Left hindlimb (tissue), 1 donor: Measurements from ENCODE around the gene MPP2.
"Not testable (repeated sequence)": the region's sequence is repeated elsewhere in the genome, so short reads cannot be mapped to it uniquely, and the experiment has no call there.

ENCODE experiments used
- DNase-seq: peaks from one replicate; pipeline ENCODE4 v3.0.0-alpha.2; 2018

MPP2 gene

DNA sequence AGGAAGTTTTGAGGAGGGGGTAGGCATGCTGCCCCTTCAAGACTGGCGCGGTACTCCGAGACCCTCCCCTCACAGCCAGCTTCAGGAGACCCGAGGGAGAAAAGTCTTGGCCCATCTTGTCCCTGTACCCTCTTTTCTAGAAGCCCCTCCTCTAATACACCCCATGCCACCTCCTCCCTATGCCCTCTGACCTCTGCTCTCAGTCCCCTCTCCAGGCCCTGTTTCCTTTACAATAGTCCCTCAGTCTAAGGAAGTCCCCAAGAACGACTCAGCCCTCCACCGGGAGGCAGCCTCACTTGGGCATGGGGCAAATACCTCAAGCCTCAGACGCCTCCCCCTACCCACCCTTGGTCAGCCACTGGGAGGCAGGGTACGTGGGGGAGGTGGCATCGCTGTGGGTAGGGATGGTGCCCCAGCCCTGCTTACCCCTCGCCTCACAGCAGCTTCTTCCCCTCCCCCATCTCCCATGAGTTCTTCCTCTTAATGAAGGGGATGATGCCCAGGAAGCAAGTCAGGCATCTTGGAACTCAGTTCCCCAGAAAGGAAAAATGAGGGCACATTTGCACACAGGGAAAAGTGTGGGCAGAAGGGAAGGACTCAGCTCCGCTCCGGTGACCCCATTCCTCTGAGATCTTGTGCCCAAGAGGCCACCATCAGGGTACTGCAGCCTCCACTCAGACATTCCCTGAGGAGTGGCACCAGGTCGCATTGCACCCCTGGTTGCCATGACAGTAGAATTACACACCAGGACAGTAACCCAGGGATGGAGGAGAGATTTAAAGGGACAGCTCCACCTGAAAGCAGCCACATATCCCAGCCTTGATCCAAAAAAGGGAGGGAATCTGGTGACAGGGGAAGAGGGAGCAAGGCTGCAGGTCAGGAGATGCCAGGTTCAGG is 6.2 kb downstream of the MPP2 start:
- no peak for DNase-seq

DNA sequence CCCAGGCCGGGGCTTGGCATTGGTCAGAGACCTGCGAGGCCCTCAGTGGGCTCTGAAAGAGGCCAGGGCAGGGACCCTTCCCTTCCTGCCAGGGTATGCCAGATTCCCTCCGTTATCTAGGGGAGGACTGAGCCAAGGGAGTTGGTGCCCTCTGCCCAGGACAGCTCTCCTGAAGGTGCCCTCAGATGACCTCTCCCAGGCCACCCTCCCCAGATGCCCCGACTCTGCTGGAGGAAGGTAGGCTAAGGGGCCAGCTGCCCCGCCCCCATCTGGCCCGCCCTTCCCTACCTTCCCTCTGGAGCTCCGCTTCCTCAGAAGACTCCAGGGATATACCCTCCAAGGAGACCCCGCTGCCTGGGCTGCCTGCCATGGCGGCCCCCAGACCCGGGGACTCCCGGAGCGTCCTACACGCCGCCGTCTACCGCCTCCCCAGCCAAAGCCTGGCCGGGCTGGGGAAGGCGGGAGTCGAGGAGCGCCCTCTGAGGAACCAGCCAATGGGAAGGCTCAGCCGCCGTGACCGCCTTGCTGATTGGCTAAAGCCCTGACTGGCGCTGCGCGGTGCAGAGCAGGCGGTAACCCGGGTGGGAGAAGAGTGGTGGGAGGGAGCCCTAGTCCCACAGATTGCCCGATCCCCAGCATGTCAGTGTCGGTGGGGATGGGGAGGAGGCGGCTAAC is 7.0 kb downstream of the MPP2 start:
- peak; percentile 89 for DNase-seq

DNA sequence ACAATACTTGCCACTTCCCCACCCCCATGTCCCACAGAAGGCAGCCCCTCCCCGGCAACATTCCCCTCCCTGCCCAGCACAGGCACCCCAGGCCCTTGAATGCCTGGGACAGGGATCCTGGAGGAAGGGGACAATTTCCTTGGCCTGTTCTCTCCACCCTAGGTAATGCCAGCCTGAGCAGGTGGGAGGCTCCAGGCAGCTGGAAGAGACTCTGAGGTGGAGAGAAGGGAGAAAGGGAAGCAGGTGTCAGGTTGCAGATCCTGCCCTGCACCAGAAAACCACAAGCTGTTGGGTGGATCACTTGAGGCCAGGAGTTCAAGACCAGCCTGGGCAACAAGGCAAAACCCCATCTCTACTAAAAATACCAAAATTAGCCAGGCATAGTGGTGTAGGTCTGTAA is 8.9 kb downstream of the MPP2 start:
- DNase-seq: no peak

DNA sequence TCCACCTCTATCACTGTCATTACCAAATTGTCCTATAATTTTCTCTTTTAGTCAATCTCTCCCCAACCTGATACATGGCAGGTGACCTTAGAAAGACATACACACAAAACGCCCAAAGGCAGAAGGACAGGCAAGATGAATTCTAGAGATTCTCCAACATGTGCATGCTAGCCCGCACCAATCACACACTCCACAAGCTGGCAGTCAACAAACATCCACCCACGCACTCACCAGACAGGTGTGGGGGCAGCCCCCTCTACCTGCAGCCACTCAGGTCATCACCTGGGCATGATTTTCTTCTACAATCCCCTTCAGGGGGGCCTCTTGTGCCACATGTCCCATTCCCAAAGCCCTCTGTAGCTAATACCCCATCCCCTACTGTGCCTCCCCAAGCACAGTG is 9.5 kb downstream of the MPP2 start:
- DNase-seq: no peak

DNA sequence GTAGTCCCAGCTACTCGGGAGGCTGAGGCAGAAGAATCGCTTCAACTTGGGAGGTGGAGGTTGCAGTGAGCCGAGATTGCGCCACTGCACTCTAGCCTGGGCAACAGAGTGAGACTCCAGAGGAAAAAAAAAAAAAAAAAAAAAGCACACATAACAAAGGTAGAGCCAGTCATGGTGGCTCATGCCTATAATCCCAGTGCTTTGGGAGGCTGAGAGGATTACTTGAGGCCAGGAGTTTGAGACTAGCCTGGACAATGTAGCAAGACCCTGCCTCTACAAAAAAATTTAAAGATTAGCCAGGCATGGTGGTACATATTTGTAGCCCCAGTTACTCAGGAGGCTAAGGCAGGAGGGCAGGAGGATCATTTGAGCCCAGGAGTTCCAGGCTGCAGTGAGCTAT is 12.8 kb downstream of the MPP2 start:
- DNase-seq: not testable (repeated sequence)

DNA sequence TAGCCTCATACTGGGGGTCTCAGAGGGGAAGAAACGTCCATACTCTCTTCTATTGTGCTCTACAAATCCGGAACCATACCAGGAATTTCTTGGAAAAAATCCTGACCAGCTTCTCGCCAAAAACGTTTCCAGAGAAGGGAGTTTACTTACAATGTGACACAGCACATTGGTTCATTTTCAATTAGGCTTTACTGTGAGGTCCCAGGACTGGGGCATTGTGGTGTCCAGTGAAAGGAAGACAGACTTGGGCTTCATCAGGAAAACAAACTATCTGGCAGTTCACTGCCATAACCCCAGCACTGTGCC is 14.7 kb downstream of the MPP2 start:
- no peak for DNase-seq

DNA sequence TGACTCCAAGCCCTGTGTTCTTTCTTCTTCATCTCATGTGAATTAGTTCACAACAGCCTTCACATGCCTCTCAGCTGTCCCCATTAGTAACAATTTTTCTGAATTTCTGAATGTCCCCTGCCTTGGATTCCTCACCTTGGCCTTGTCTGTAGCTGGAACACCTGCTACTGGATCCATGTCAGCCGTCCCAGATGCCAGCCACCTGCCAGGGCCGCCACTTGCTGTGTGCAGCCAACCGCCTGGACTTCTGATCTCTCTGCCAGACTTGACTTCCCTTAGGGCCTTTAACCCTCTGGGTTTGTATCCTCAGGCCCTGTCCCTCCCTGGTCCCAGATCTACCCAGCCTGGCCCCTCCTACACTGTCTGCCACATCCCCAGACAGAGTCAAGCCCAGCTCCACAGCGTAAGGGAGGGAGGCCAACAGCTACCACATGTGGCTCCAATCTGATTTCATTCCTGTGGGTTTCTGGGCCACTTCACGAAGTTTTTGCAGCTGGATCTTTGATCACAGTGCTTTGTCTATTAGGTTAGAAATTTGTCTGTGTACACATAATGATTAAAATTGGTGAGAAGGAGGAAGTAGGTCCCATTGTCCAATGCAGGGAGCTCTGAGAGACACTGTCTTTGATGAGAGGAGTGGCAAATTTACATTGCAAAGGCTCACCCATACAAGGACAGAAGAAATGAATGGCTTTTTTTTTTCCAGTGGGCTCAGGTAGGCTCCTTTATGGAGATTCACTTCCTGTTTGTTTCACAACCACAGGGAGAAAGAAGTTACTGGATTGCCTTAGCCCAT is 15.3 kb downstream of the MPP2 start:
- DNase-seq: no peak

DNA sequence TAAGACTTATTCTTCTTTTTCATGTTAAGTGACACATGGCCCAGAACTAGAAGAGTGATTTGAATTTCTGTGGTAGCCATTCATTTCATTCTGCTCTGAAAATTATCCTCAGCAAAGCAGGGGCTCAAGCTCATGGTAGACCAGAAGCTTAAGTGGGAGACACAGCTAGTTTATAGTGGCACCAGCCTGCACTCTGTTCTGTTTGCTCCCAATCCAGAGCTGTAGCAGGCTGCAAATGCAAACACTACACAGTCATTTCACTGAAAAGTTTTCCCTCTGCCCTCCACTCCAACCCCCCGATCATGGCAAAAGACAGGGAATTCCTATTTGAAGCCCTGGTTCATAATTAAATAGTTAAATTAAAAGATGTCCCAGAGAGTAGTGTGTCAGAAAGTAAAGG is 17.1 kb downstream of the MPP2 start:
- DNase-seq: no peak

DNA sequence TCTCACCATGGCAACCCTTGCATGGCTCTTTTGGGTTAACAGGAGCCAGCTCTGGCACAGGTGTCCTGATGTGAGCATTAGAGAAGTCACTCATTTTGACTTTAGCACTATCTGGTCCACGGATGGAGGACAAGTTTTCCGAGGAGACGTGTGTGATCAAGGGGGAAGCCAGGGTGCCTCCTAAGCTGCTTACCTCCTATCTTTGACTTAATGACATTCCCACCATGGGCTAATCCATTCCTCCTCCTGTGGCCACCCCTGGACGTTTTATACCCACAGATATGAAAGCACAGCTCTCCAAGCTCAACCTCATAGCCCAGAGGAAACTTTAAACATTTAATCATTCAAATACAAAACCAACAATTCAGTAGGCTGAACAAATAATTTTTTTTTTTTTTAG is 18.8 kb downstream of the MPP2 start:
- no peak for DNase-seq

DNA sequence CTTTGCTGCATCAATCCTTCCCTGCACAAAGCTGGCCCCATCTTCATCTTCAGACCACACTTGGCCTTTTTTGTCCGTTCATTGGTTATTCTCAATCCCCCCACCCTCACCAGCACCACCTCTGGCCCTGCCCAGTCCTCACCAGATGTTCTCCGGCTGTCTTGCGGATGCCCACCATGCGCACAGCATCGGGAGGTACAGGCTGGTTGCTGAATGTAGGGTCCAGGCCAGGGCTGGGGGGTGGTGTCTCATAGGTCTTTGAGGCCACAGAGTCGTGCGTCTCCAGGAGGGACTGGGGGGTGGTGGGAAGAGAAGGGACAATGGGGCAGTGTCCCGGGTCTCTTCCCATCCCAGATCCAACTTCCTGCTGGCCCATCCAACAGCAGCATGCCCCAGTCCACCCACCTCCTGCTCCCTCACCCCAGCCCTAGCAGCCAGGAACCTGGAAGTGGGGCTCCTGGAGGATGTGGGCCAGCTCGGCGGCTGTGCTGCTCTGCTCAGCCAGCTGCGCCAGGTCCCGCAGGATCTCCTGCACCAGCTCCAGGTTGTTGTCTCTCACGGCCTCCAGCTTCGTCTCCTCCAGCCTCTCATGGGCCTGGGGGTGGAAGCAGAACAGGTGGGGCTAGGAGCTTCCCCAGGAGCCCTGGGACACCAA is 24.4 kb downstream of the MPP2 start:
- no peak for DNase-seq

DNA sequence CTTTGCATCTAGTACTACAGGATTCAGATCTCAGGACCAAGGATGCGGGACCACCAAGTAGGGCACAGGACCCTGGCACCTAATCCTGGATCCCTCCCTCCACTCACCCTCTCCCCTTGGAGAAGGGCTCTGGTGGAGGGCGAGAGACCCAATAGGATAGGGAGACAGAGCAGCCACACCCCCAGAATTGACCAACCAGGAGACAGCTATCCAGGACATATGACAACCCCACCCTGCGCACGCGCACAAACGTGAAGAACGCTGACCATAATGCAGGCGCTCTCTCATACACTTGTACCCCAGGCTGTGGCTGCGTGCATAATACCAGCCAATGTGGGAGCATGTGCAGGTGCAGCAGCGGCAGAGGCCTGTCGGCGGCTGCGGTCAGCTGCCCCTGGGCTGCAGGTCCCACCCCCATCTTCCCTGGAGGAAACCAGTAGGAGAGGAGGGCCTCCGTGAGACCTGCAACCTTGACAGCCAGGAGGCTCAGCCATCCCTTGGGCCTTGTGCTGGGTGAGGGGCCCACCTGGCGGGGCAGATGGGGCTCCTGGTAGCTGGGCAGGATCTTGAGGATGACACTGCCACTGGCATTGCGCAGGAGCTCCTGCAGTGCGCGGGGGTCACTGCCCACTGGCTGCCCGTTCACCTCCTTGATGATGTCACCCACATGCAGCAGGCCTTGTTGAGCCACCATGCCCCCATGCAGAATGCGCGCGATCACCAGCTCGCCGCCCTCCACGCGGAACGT is 25.4 kb downstream of the MPP2 start:
- DNase-seq: no peak

DNA sequence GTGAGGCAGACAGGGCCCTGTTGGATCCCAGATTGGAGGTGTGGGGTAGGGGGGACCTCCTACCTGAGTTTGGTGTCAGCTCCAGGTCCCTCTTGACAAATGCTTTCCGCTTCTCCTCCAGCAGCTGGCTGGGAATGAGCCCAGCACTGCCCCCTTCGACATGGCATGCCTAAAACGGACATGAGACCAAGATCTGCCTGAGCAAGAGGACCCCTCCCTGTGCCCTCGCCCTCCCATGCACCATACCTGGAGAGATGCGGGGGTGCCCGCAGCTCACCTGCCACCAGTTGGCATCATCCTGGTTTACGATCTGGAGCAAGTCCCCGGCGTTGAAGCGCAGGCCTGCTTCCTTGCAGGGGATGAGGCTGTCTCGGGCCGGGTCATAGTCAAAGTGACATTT is 26.2 kb downstream of the MPP2 start:
- DNase-seq: no peak

DNA sequence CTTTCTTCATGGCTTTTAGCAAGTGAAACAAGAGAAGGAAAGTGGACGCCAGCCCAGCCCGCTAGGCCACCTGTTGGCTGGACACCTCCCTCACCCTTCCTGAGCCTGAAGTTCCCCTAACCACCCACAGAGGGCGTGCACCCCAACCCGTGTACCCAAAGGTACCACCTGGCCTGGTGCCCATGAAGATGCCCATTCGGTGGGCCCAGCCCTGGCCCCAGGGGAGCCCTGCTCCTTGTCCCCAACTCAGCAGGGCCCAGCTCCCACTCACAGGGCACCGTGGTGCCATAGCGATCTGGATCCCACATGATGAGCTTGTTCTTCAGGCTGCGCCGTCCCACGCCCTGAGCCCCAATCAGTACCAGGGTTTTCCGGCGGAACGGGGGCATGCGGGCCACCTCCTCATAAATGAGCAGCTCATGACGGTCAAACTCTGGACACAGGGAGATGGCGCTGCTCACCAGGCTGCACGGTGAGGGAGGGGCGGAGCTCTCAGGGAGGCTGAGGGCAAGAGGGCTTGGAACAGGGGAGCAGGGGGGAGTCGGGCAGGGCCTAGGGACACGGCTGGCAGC is 26.8 kb downstream of the MPP2 start:
- DNase-seq: peak; percentile 68

DNA sequence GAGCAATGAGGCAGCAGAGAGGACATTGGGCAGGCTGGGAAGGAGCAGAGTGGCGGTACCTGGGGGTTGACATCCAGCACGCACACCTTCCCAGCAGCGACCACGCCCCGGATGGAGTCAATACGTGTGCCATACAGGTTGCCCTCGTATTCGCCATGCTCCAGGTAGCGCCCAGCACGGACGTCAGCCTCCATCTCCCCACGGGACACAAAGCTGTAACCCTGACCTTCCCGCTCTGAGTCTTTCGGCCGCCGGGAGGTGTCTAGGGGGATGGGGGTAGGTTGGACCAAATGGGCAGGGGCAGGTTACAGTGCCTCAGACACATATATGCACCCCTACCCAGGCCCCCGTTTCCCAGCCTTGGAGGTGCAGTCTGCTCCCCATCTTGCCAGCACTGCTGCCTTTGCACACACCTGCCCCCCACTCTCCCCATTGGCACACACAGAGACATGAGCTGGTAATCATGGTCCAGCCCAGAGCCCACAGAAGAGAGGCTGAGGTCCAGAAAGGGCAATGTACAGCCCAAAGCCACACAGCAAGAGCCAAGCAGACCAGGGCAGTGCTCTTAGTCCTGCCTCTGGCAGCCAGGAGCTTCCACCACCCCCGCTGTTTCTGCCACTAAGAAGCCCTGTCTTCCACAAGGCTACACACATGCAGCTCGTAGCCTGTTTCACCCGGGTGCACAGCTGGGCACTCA is 27.5 kb downstream of the MPP2 start:
- DNase-seq: no peak

DNA sequence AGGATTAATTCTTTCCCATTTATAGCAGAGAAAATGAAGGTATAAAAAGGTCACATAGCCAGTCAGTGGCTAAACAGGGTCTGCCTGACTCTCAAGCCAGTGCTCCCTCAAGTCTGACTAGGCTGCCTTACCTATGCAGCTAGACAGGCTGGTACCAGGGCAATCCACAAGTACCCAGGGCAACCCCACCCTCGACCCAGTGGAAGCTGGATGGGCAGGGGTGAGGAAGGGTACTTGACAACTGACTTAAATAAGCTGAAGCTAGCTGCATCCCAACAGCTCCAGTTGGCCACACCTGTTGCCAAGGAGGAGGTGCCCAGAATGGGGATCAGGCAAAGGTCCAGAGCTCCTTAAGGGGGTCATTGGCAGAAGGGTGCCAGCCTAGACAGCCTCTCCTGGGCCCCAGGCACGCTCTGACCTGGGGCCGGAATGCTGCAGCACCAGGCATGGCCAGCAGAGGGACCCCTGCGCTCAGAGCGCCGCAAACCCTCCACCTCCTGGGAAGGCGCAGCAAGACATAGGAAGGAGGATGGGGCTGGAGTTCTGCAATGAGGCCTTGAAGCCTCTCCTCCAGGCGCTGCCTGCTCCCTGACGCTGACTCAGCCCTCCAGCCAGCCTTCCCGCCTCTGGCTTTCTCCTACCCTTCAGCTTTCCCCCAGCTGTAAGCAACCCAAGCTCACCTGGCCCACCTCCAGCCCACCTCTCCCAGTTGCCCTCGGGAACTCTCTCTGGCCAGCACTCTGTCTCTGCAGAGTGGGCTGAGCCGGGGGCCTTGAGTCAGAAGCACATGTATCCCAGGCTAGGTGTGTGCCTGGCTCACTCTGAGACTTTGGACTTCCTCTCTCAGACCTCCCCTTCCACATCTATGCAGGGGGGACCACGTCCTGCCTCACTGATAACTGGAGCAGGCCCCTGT is 28.8 kb downstream of the MPP2 start:
- DNase-seq: peak; percentile 79

DNA sequence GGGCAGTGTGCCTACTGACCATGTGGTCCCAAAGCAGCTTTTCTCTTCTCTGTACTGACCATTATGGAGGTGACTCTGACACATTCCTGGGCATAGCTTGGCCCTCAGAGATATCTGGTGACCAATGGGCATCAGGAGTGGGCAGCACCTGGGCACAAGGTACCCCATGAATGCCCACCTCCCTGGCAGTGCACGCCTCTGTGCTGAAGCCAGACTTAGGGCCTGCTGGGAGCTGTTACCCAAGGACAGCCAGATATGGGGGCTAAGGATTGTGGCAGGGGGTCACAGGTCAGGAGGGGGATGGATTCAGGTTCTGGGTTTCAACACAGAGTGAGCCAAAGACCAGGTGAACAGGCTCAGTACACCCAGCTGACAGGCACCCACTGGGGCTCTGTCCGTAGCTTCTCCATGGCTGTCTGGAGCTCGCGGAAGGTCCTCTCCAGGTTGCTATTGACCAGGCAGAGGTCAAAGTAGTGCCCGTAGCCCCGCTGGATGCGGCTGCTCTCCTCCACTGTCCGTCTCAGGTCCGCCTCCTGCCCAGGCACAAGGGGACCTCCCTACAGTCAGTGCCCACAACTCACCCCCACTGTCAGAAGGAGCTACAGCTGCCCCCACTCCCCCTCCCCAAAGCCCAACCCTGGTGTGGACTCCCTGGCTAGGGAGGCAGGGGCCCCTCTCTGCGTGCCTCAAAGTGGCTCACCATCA is 29.7 kb downstream of the MPP2 start:
- DNase-seq: no peak

DNA sequence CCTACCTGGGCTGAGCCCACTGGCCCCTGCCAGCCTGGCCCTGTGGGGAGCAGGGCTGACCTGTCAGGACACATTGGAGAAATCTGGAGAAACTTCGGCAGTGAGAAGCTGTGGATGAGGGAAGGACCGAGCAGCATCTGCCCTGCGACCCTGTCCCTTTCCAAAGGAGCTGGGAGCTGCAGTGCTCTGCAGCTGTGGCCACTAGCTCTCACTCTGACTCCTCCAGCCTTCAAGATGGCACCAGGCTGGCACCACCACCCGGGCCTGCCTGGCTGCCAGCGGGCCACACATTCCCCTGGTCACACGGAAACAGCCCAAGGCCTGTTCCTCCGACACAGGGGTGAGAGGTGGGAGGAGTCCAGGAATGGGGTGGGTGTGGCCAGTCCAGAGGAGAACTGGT is 30.3 kb downstream of the MPP2 start:
- no peak for DNase-seq

DNA sequence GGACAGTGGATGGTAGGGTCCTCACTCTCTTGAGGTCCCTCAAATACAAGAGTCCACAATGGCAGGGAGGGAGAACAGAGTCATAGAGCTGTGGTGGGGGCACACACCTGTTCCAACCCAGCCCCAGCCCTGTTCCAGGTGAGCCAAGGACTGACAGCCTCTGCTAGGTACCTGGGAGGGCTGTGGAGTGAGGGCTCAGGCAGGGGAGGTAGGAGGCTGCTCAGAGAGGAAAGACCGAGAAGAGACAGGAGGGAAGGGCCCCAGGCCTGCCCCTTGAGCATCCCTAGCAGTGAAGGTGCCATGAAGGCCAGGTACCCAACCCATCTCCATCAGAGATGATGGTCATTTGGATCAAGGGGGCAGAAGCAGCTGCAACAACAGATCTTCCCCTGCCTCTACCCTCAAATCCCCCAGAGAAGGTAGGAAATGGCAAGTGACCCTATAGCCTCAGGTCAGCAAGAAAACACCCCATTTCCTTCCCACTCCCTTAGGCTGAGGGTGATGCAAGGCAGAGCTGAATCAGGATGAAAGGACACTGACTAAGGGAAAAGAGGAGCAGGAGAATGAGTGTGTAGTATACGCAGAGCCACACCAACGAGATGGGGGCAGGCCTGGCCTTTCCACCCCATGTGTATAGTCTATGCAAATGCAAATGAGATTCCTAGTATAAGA is 31.7 kb downstream of the MPP2 start:
- no peak for DNase-seq

DNA sequence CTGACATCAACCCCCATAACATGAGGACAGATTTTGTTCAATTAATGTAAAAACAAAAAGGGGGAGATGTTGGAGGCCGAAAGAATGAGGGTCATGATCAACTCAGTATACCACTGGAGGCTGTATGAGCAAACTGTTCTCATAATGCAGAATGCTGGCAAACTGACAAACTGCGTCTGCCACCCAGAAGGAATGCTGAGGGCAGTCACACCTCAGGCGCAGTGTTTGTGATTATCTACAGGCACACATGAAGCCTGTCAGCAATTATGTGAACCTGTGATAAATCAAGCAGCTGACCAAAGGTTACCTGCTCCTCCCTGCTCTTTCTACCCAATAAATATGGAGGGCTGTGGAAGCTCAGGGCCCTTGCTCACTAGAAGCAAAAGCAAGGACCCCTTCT is 33.0 kb downstream of the MPP2 start:
- DNase-seq: no peak
